HepG2 (cell line): ENCODE measurements around the gene SSH3. TPM values are rescaled to one million over a fixed set of nuclear protein-coding genes. Genes with fewer than 3 reads are reported as not detected.

Experiments used
- FOXK2 ChIP-seq: fragments of 450-650 bp; IDR thresholded peaks from 2 replicates; pipeline ENCODE4 v1.6.1; 2016
- GTF2F1 ChIP-seq: fragments of 150-350 bp; IDR thresholded peaks from 2 replicates; pipeline ENCODE4 v1.6.1; 2014; ENCODE audit warnings: low read length
- PAX8 ChIP-seq: sonication (generic); formaldehyde crosslinking; IDR thresholded peaks from 2 replicates; pipeline ENCODE4 v1.8.0; 2022; ENCODE audit warnings: mild to moderate bottlenecking, missing genetic modification reagents, borderline replicate concordance
- PRMT3 ChIP-seq: sonication (generic); formaldehyde crosslinking; IDR thresholded peaks from 2 replicates; pipeline ENCODE4 v1.8.1; 2022; ENCODE audit warnings: low read depth, mild to moderate bottlenecking, moderate library complexity, missing genetic modification reagents, borderline replicate concordance
- REL ChIP-seq: sonication (generic); formaldehyde crosslinking; conservative IDR thresholded peaks from 2 replicates; pipeline ENCODE4 v1.8.0; 2022; ENCODE audit warnings: mild to moderate bottlenecking, missing genetic modification reagents, moderate library complexity
- polyA plus RNA-seq, 8 experiments: library from polyadenylated mRNA; depleted of rRNA in 3 of 8; stranded (reverse) in 7 of 8; unstranded in 1 of 8; fragments of >200 nt; fragmentation: Illumina TruSeq in 4 of 8; extraction: Trizol in 4 of 8; gene quantifications; 2 replicates each; pipeline versions ENCODE4 v1.2.1 to v1.2.3, GENCODE V29; 2011 to 2016; ENCODE audit warnings: low read depth in 4 of 8, missing spikeins in 1 of 8, mixed read lengths in 1 of 8; ENCODE audit not compliant: insufficient read depth in 1 of 8
- total RNA-seq, 5 experiments: library from RNA; depleted of rRNA; stranded (reverse); fragments of >200 nt; fragmentation: Illumina TruSeq; extraction: Trizol; gene quantifications; 2 replicates each; pipeline ENCODE4 v1.2.3, GENCODE V29; 2016; ENCODE audit warnings: low read depth in 1 of 5
- TF ChIP-seq, protein P1 (sequence below), 2 experiments: sonication (generic) in 1 of 2; formaldehyde crosslinking in 1 of 2; IDR thresholded peaks; 2 replicates each; pipeline versions ENCODE4 v1.6.1 to v1.9.0; 2014 to 2022; ENCODE audit warnings: antibody characterized with exemption in 1 of 2, borderline replicate concordance in 1 of 2, inconsistent platforms in 1 of 2, low read depth in 1 of 2, missing genetic modification reagents in 1 of 2
- TF ChIP-seq, protein P2 (sequence below): conservative IDR thresholded peaks from 2 replicates; pipeline ENCODE4 v1.6.1; 2018; ENCODE audit warnings: missing genetic modification reagents
- TF ChIP-seq, protein P3 (sequence below): IDR thresholded peaks from 2 replicates; pipeline ENCODE4 v1.6.1; 2016; ENCODE audit warnings: missing compliant biosample characterization, missing genetic modification reagents, borderline replicate concordance
- TF ChIP-seq, protein P4 (sequence below), 2 experiments: sonication (generic) in 1 of 2; formaldehyde crosslinking in 1 of 2; IDR thresholded peaks; 2 replicates each; pipeline versions ENCODE4 v1.4.0 to v1.6.1; 2018 to 2020; ENCODE audit warnings: missing genetic modification reagents in 2 of 2, borderline replicate concordance in 1 of 2, low read depth in 1 of 2, mild to moderate bottlenecking in 1 of 2, missing biosample characterization in 1 of 2
- TF ChIP-seq, protein P5 (sequence below): IDR thresholded peaks from 2 replicates; pipeline ENCODE4 v1.6.1; 2016; ENCODE audit warnings: low read depth, control low read depth

Gene SSH3
- total and polyA plus RNA-seq, 2 of the 13 experiments (the other 11 are each of a cell fraction or from before 2014, with no cell fraction given) = 12.4 to 18.8 TPM

DNA sequence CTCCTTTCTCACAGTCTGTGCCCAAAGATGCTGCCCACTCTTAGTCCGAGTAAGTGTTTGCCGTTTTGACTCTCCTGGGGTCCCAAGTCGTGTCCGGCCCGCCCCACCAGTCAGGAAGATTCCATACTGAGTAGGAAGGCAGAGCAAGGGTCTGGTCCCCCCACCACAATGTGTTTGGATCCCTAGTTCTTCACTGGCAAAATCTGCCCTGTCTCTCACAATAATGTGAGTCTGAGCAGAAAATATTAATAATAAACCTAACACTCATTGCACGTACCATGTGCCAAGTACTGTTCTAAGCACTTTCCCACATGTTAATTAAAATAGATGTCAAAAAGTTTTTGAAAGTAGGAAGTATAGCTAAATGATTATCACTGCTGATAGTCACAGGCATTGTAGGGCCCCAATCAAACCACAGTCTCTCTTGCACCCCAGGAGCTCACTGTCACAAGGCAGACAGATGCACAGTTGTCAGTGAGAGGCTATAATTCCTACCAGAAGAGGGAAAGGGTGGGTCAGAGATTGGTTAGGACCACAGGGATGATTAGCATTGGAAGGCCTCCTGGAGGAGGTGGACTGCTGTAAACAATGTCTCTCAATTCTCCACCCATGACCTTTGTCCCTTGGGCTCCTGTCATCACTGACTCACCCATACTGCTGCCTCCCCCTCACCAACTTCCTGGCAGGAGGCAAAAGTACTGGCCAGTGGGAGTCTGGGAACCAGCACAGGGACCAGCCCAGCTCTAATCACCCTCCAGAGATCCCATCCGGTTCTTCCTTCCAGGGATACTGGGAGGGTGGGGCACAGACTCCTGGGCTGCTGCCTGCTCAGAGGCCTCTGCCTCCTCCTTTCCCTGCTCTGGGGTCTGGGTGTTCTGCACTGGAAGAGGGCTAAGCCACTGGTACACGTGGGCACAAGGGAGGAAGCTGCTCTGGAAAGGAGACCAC, 51.0 kb downstream of the SSH3 start (continued):
- TF ChIP-seq, protein P1, sequence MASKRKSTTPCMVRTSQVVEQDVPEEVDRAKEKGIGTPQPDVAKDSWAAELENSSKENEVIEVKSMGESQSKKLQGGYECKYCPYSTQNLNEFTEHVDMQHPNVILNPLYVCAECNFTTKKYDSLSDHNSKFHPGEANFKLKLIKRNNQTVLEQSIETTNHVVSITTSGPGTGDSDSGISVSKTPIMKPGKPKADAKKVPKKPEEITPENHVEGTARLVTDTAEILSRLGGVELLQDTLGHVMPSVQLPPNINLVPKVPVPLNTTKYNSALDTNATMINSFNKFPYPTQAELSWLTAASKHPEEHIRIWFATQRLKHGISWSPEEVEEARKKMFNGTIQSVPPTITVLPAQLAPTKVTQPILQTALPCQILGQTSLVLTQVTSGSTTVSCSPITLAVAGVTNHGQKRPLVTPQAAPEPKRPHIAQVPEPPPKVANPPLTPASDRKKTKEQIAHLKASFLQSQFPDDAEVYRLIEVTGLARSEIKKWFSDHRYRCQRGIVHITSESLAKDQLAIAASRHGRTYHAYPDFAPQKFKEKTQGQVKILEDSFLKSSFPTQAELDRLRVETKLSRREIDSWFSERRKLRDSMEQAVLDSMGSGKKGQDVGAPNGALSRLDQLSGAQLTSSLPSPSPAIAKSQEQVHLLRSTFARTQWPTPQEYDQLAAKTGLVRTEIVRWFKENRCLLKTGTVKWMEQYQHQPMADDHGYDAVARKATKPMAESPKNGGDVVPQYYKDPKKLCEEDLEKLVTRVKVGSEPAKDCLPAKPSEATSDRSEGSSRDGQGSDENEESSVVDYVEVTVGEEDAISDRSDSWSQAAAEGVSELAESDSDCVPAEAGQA (IDR thresholded peaks at IDR 0.05; ENCODE audit: low read depth) = no peak
- TF ChIP-seq, protein P1 (CRISPR knock-in tag; IDR thresholded peaks at IDR 0.05; ENCODE audit: borderline replicate concordance) = no peak
- TF ChIP-seq PRMT3 (no peak), PAX8 (CRISPR knock-in tag) (no peak), GTF2F1 (no peak), FOXK2 (no peak), REL (CRISPR knock-in tag) (no peak)
- TF ChIP-seq, protein P2, sequence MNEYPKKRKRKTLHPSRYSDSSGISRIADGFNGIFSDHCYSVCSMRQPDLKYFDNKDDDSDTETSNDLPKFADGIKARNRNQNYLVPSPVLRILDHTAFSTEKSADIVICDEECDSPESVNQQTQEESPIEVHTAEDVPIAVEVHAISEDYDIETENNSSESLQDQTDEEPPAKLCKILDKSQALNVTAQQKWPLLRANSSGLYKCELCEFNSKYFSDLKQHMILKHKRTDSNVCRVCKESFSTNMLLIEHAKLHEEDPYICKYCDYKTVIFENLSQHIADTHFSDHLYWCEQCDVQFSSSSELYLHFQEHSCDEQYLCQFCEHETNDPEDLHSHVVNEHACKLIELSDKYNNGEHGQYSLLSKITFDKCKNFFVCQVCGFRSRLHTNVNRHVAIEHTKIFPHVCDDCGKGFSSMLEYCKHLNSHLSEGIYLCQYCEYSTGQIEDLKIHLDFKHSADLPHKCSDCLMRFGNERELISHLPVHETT (CRISPR knock-in tag) = 0 out of 2 replicates have a peak, but pooled peaks have one; percentile 56
- TF ChIP-seq, protein P3, sequence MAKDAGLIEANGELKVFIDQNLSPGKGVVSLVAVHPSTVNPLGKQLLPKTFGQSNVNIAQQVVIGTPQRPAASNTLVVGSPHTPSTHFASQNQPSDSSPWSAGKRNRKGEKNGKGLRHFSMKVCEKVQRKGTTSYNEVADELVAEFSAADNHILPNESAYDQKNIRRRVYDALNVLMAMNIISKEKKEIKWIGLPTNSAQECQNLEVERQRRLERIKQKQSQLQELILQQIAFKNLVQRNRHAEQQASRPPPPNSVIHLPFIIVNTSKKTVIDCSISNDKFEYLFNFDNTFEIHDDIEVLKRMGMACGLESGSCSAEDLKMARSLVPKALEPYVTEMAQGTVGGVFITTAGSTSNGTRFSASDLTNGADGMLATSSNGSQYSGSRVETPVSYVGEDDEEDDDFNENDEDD = peak; percentile 55; the same call in 1 of the 2 replicates
- TF ChIP-seq, protein P4, sequence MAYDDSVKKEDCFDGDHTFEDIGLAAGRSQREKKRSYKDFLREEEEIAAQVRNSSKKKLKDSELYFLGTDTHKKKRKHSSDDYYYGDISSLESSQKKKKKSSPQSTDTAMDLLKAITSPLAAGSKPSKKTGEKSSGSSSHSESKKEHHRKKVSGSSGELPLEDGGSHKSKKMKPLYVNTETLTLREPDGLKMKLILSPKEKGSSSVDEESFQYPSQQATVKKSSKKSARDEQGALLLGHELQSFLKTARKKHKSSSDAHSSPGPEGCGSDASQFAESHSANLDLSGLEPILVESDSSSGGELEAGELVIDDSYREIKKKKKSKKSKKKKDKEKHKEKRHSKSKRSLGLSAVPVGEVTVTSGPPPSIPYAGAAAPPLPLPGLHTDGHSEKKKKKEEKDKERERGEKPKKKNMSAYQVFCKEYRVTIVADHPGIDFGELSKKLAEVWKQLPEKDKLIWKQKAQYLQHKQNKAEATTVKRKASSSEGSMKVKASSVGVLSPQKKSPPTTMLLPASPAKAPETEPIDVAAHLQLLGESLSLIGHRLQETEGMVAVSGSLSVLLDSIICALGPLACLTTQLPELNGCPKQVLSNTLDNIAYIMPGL (CRISPR knock-in tag; IDR thresholded peaks at IDR 0.05; ENCODE audit: borderline replicate concordance in 1 of 2, low read depth in 1 of 2) = peak; percentile 53 to 55; a peak in 2 of 4 replicates
- TF ChIP-seq, protein P5, sequence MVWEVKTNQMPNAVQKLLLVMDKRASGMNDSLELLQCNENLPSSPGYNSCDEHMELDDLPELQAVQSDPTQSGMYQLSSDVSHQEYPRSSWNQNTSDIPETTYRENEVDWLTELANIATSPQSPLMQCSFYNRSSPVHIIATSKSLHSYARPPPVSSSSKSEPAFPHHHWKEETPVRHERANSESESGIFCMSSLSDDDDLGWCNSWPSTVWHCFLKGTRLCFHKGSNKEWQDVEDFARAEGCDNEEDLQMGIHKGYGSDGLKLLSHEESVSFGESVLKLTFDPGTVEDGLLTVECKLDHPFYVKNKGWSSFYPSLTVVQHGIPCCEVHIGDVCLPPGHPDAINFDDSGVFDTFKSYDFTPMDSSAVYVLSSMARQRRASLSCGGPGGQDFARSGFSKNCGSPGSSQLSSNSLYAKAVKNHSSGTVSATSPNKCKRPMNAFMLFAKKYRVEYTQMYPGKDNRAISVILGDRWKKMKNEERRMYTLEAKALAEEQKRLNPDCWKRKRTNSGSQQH (CRISPR knock-in tag) = peak; percentile 53; the same call in 1 of the 2 replicates
